KBM-7 (cell line): ENCODE results near the gene SRGAP2C.
"Not testable (repeated sequence)": the region's sequence is repeated elsewhere in the genome, so short reads cannot be mapped to it uniquely, and the experiment has no call there.

ENCODE experiments used
- DNase-seq: peaks from one replicate; pipeline ENCODE4 v3.0.0-alpha.2; 2015
- in situ Hi-C: fragments of 300-500 bp; cut with MboI; formaldehyde crosslinking; loops from 2 replicates; pipeline ENCODE4 v1.14.3; 2020; ENCODE audit warnings: low sequenced_read_pairs, low pct_unique_long_range_greater_than_20kb, mixed read lengths

The SRGAP2C gene

GRCh38 chr1:121183867-121184266, 908 bp upstream of the SRGAP2C start:
- peak; percentile 23 for DNase-seq
- in situ Hi-C loops: not testable (repeated sequence)

- in situ Hi-C loops, DNase-seq: not testable (repeated sequence)
Observed at GRCh38 chr1:121185140-121185708, 449 bp downstream of the SRGAP2C start.

GRCh38 chr1:121186191-121186590, 1.4 kb downstream of the SRGAP2C start:
- in situ Hi-C loops, DNase-seq: not testable (repeated sequence)

- in situ Hi-C loops: not testable (repeated sequence)
Observed at GRCh38 chr1:121187914-121188313, 3.1 kb downstream of the SRGAP2C start.

GRCh38 chr1:121192512-121192911, 7.7 kb downstream of the SRGAP2C start:
- in situ Hi-C loops, DNase-seq: not testable (repeated sequence)

More at GRCh38 chr1:121187914-121188313, 3.1 kb downstream of the SRGAP2C start:
- DNase-seq: not testable (repeated sequence)

GRCh38 chr1:121197095-121197882, 12.5 kb downstream of the SRGAP2C start:
- in situ Hi-C loops, DNase-seq: not testable (repeated sequence)

- DNase-seq, in situ Hi-C loops: not testable (repeated sequence)
Observed at GRCh38 chr1:121199763-121200162, 15.0 kb downstream of the SRGAP2C start.

GRCh38 chr1:121200232-121200631, 15.5 kb downstream of the SRGAP2C start:
- in situ Hi-C loops, DNase-seq: not testable (repeated sequence)

- DNase-seq, in situ Hi-C loops: not testable (repeated sequence)
Observed at GRCh38 chr1:121200985-121201981, 16.5 kb downstream of the SRGAP2C start.

GRCh38 chr1:121202986-121203385, 18.2 kb downstream of the SRGAP2C start:
- in situ Hi-C loops: not testable (repeated sequence)

GRCh38 chr1:121205786-121206711, 21.3 kb downstream of the SRGAP2C start:
- DNase-seq, in situ Hi-C loops: not testable (repeated sequence)

More at GRCh38 chr1:121202986-121203385, 18.2 kb downstream of the SRGAP2C start:
- not testable (repeated sequence) for DNase-seq

GRCh38 chr1:121207328-121207727, 22.6 kb downstream of the SRGAP2C start:
- in situ Hi-C loops, DNase-seq: not testable (repeated sequence)

GRCh38 chr1:121208375-121208774, 23.6 kb downstream of the SRGAP2C start:
- DNase-seq, in situ Hi-C loops: not testable (repeated sequence)

GRCh38 chr1:121210778-121211177, 26.0 kb downstream of the SRGAP2C start:
- in situ Hi-C loops, DNase-seq: not testable (repeated sequence)

GRCh38 chr1:121213491-121213890, 28.7 kb downstream of the SRGAP2C start:
- DNase-seq, in situ Hi-C loops: not testable (repeated sequence)

- in situ Hi-C loops: not testable (repeated sequence)
Observed at GRCh38 chr1:121214544-121215156, 29.9 kb downstream of the SRGAP2C start.

GRCh38 chr1:121215699-121216417, 31.1 kb downstream of the SRGAP2C start:
- in situ Hi-C loops, DNase-seq: not testable (repeated sequence)

More at GRCh38 chr1:121214544-121215156, 29.9 kb downstream of the SRGAP2C start:
- DNase-seq: not testable (repeated sequence)
